ENCODE measurements around the gene RNF224.

The RNF224 gene

DNA sequence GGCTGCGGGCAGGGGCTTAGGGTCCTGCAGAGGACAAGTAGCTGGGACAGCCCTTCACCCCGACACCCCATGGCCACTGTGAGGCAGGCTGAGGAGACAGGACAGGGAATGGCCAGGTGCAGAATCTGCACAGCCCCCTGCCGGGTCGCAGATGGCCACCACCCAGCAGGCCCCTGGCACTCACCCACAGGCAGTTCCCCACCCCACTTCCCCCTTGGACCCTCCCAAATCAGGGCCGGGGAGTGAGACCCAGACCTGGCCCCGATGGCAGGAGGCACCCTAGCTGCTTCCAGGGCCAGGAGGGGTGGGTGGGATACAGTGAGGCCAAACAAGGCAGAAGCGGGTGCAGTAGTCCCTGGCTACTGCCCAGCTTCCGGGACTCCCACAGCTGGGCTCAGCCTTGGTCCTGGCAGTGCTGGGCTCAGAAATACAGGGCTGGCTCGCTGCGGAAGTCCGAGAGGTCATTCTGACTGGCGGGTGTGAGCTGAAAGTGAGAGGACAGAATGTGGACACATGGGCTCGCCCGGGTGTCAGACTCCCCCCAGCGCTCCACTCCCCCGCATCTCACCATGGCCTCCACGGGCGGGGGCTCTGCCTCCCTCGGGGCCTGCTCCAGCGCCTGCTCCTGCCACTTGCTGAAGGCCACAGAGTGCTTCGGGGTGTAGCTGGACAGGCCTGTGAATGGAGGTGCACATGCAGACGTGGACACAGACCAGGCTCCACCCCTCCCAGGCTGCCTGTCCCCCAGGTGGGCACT, 35.4 kb upstream of the RNF224 start:
- DNase-seq, result peak in 34 of 51 donors; percentile 22 to 84 (median 68)

DNA sequence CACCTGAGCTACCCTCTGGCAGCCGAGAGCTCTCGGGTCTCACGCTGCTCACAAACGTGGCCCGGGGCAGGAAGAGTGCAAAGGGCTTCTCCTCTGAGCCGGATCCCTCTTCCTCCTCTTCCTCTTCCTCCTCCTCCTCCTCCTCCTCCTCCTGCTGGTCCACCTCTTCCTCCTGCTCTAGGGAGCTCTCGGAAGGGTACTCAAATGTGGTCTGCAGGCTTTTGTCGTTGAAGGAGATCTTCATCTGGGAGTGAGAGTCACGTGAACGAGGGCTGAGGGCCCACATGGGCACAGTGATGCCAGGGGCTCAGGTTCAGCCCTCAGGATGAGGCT, 34.9 kb upstream of the RNF224 start:
- DNase-seq, result no peak

DNA sequence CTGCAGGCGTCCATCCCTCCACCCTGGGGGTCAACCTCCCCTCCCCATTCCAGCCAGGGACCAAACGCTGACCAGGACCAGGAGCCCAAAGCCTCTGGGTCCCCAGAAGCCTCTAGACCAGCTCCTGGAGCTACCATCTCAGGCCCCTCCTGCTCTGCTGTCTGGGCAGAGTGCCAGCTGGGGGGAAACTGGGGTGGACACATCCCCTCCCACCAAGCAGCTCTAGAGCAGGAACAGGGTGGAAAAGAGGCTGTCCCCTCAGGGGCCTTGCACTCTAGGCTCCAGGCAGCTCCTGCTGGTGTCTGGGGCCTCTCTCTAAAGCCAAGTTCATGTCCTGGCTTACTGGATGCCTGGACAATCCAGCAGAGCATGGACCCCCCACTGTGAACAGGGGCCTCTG, 34.4 kb upstream of the RNF224 start:
- DNase-seq, result no peak

DNA sequence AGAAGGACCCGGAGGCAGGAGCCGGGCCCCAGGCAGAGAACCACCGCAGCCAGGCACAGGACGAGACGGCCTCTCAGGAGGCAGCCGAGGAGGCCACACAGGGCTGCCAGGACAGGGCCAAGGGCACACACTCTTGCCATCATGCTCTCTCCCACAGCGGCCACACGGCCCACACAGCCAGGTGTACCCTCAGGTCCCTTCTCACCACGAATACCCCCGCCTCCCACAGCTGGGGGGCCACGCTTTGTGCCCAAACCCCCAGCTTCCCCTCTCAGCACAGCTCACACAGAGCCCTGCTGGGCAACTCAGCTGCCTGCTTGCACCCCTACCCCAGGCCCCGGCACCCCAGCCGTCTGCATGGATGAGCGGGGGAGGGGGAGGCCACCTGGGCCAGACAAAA, 33.5 kb upstream of the RNF224 start:
- DNase-seq, result peak in 1 of 51 donors; percentile 43

DNA sequence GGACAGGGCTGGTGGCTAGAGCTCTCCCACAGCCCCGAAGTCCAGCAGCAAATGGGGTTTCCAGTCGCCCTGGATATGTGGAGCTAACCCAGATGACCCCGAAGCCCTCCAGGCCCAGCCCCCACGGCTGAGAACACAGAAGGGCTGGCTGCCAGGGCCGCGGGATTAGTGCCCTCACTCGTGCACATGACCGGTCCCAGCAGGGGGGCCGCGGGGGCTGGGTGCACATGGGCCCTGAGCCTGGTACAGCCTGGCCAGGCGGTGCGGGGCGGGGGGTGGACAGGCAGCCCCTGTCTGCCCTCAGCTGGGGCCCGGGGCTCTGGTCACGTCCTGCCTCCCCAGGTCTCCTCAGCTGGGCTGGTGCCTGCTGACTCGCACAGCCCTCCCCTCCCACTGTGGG, 32.9 kb upstream of the RNF224 start:
- DNase-seq, result peak; percentile 28 to 96 (median 83)

DNA sequence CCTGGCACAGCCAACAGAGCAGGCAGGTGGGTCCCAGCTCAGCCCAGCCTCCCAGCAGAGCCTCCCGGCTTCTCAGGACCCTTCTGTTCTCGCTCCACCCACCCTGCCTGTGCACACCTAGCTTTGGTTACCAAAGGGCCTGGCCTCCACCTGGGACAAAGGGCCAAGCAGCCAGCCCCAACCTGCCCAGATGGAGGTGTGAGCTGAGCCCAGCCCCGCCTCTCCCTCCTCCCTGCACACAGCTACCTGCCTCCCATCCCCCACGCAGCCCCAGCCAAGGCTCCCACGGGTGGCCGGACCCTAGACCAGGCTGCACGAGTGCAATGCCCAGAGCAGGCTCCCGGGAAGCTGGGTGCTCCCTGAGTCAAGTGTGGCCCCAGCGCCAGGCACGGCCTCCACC, 32.4 kb upstream of the RNF224 start:
- DNase-seq, result no peak

DNA sequence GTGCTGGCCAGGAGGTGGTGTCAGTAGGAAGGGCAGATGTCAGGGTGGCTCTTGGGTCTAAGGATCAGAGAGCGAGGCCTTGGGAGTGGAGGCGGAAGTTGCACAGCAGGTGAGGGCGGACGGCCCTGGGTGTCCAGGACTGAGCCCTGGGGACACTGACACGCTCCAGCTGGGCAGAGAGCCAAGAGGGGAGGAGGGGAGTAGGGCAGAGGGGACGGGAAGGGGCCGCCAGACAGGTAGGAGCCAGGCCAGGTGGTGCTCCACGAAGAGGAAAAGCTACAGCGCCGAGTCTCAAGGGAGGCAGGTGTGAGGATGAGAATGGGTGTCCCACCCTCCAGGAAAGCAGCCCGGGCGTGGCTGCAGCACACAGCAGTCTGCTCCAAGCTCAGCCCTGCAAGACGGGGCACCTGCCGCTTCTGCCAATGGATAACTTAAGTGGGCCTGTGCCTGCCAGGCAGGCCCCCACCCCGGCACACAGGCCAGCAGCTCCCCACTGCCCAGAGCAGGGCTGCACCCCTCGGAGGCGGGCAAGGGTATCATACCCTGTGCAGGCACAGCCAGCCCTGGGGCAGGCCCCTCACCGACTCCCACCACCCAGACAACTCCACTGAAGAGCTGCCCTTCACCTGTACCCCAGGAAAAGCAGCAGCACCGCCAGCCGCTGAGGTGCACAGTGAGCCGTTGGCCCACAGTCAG, 31.6 kb upstream of the RNF224 start:
- no peak for DNase-seq

DNA sequence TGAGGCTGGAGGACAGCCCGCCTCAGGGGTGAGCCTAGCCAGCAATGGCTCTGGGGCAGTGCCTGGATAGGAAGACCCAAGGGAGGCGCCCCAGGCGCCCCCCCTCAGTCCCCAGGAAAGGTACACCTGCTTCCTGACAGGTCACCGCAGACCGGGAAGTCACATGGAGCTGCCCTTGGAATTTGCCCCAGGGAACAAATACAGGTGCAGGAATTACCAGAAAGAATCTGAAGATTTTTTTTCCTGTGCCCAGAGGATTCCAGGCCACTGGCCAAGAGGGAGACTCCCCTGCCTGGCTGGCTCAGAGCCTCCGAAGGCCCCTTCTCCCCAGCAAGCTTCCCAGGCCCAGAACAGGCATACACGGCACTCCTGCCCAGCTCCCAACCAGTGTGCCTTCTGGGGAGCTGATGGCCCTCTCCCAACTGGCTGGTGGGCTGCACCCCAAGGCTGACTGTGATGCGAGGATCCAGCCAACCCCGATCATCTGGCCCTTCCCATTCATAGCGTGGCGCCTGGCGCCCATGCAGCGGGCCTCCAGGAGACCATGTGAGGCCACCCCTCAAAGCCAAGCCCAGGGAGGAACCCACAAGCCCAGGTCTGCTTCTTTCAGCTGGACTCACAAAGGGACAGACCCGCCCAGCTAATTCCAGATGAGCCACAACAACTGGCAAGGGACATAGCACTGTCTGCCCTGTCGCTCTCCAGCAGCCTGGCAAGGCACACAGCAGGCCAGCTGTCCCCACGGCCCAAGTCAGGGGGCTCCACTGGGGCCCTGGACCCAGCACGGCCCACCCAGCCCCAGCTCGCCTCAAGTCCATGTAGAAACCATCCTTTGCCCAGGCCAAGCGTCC, 29.0 kb upstream of the RNF224 start:
- peak in 4 of 51 donors; percentile 25 to 46 (median 38) for DNase-seq

DNA sequence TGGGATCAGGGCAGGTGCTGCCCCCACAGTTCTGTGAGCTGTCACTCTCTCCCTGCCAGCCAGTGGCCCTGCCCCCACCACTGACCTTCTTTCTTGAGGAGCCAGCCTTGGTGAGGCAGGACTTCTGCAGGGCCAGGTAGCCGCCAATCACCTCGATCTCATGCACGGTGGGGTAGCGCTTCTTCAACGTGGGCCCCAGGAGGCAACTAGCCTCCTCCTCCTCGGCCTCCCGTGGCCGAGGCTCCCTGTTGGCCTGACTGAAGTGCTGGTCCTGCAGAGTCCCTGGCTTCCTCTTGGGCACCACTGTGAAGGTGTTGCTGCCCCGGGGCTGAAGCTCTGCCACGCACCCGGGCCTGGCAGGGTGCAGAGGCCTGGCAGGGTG, 28.4 kb upstream of the RNF224 start:
- peak in 2 of 51 donors; percentile 30 to 40 for DNase-seq

DNA sequence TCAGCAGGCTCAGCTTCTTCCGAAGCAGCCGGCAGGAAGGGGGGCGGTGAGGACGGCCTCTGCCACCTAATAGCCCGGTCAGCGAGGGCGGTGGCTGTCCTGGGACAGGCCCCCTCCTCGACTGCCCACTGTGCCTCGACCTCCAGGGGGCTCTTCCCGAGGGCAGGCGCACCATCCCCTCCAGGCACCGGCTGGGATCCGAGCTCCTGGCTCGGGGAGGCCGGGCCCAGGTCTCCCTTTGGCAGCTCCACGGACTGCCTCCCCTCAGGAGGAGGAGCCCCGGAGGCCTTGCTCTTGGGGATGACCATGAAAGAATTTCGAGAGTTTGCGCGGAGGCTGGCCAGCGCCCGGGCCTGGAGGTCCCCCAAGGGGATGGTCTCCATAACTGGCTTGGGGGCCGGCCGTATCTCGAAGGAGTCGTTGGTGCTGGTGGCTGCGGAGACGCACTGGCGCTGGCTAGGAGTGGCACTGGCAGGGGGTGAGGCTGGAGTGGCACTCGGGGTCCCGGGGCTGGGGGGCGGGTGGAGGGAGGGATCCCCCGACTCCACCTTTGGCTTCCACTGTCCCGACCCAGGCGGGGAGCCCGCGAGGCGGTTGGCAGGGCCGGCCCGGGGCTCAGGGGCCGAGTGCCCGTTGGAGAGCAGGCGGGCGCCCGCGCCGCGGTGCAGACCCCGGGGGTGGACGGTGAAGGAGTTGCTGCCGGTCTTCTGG, 27.7 kb upstream of the RNF224 start:
- peak in 1 of 51 donors; percentile 13 for DNase-seq

DNA sequence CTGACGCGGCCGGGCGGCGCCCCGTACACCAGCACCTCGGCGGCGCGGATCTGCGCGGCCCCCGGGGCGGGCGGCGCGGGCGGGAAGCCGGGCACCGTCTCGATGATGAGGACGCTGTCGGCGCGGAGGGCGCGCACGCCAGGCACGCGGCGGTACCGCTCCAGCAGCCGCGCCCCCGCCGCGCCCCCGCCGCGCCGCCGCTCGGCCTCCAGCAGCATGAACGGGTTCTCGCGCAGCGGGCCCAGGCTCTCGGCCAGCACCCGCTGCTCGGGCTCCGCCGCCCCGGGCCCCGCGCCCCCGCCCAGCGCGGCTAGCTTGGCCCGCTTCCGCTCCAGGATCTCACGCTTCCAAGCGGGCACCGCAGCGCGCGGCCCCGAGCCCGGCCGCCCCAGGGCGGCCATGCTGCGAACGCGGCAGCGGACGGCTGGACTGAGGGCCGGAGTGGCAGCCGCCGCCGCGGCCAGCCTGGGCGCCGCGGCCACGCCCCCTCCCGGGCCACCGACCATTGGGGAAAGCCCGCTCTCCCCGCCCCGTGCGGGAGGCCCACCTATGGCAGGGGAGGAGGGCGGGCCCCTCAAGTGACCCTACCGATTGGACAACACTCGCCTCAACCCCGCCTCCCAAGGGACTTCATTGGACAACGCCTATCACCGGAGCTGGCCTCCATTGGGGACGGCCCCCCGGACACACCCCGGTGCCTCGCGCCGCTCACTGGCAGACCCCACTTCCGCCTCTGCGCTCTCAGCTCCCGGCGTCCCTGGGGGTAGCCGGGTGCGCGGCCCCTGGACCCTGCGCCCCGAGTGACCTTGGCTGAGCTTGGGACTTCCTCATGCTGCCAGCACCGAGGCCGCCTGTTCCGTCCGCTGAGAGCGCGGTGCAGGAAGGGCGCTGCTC, 26.7 kb upstream of the RNF224 start, which contains the start of gene TPRN:
TPRN (minus strand) TSS at position 431 of the 894 bp plus-strand sequence; CDS start at position 401, 30 bp downstream.
- peak; percentile 51 to 100 (median 97) for DNase-seq

DNA sequence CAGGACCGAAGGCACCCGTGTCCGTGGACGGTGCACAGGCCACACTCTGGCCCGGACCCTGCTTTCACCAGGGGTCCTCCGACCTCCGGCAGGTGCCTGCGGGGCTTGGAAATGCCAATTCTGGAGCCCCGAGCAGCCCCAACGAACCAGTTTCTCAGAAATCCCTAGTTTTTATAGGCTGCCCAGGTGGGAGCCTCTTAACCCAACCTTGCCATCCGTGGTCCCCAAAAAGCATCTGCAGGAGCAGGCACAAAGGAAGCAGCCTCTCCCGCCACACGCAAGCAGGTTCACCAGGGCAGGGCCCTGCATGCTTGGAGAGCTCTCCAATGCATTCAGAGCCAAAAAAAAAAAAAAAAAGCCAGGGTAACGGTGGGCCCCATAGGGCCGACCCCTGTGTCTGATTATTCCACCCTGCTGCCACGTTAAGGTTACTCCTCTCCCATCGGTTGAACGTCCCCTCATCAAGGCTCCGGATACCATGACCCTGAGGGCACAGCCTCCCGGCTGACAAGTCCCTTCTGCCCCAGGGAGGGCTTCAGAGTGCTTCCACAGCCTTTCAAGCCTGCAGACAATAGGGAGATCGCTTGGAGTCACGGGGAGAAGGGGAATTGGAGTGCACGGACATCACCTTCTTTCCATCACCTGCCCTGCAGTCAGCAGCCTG, 26.0 kb upstream of the RNF224 start:
- DNase-seq, result no peak

DNA sequence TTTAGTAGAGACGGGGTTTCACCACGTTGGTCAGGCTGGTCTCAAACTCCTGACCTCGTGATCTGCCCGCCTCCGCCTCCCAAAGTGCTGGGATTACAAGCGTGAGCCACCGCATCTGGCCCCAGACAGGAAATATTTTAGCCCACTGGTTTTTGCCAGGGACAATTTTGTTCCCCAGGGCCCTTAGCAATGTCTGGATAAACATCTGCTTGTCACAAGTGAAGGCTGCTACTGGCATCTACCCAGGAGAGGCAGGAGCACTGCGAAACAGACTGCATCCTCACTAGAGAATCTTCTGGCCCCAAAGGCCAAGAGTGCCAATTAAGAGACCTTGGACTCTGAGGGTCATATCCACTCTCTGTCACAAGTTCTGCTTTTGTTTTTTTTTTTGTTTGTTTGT, 24.3 kb upstream of the RNF224 start:
- no peak for DNase-seq

DNA sequence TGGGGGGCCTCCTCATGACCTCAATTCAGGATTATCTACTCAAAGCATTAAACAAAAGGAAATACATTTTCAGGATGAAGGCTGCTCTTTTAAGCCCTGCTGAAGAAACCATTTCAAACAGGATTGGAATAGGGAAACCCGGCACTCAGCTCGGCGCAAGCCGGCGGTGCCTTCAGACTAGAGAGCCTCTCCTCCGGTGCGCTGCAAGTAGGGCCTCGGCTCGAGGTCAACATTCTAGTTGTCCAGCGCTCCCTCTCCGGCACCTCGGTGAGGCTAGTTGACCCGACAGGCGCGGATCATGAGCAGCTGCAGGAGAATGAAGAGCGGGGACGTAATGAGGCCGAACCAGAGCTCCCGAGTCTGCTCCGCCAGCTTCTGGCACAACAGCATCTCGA, 22.6 kb upstream of the RNF224 start:
- DNase-seq, result no peak

DNA sequence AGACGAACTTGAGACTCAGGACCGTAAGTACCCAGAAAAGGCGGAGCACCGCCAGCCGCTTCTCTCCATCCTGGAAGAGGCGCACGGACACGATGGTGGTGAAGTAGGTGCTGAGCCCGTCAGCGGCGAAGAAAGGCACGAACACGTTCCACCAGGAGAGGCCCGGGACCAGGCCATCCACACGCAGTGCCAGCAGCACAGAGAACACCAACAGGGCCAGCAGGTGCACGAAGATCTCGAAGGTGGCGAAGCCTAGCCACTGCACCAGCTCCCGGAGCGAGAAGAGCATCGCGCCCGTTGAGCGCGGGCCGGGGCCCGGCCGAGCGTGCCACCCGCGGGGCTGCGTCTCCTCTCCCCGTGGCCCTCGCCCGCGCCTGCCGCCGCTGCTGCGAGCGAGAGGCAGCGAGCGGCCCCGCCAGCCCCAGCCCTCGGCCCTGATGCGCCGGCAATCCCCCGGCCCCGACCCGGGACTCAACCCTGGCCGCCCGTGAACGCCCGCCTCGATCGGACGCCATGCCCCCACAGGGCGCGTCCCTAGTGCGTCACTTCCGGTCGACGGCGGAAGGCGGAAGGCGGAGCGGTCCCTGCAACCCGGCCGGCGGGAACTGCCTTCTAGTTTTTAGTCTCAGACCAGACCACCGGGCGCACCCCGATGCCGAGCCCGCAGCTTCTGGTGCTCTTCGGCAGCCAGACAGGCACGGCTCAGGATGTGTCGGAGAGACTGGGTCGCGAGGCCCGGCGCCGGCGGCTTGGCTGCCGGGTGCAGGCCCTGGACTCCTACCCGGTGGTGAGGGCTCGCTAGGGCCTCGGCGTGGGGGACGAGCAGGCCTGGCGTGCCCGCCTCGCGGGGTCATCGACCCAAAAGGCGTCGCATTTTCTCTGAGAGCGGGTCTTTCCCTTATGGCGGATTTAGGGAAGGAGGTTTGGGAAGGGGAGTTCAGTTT, 21.9 kb upstream of the RNF224 start, which contains the start of the genes NDOR1 and TMEM203:
NDOR1 (plus strand) TSS at position 575 of the 944 bp plus-strand sequence; CDS start at position 653, 78 bp downstream.
TMEM203 (minus strand) TSS at position 523 of the 944 bp plus-strand sequence; CDS start at position 289, 234 bp downstream.
- DNase-seq, result peak; percentile 58 to 97 (median 88)

DNA sequence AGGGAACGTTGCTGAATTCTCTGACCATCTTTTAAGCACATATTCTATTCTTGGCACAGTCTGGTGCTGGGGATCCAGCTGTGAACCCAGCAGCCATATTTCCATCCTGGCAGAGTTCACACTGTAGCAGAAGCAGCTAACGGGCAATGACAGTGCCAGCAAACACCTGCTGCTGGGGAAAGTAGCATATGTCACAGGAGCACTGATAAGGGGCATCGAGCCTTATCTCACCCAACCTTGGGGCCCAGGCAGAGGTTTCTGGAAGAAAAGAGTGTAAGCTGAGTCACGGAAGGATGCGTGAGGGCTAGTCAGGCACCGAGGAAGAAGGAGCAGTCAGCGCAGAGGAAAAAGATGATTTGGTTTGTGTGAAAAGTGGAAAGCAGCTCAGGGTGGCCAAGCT, 20.7 kb upstream of the RNF224 start:
- no peak for DNase-seq

DNA sequence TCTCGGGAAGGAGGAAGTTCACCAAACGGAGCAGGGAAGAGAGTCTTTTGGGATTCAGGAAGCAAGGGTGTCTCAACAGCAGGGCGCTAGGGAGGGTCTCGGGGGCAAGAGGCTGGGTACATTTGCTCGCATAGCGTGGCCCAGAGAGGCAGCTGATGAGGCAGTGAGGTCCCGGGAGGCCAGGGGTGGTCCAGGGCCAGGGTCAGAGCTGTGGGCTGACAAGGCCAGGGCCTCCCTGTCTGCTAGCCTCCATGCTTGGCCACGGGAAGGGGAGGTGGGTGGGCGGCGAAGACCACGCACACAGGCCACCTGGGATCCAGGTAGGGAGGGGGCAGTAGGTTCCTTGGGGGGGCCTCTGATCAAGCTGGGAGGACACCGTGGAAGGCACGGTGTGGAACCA, 15.8 kb upstream of the RNF224 start:
- no peak for DNase-seq

DNA sequence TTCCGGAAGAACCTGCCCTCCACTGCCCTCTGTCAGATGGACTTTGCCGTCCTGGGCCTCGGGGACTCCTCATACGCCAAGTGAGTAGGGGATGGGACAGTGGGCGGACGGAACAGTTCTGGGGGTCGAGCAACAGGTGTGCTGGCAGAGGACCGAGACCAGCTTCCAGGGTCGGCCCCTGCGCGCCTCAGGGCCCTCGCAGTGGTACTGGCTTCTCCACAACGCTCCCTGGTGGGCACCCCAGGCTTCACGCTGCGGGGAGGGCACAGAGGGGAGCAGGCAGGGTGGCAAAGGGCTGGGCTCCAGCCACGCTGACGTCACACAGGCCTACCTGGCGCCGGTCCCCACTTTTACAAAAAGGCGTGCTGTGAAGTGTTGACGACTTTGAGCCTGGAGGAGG, 14.8 kb upstream of the RNF224 start:
- DNase-seq, result no peak
